Endodermal cell (in vitro differentiated cells): ENCODE results near the gene PLET1. TPM values are rescaled to one million over a fixed set of nuclear protein-coding genes. Genes with fewer than 3 reads are reported as not detected.

Experiments used
- DNase-seq: peaks from one replicate; pipeline ENCODE4 v3.0.0-alpha.2; 2017
- H3K27ac ChIP-seq: 2 replicates; pipeline ENCODE4 v1.5.1; 2013; ENCODE audit warnings: mild to moderate bottlenecking, low read depth, low read length, moderate library complexity
- H3K27me3 ChIP-seq: 2 replicates; pipeline ENCODE4 v1.6.1; 2013; ENCODE audit warnings: mild to moderate bottlenecking, low read length, moderate library complexity; ENCODE audit not compliant: insufficient read depth, control insufficient read depth, poor library complexity, severe bottlenecking
- H3K36me3 ChIP-seq: 2 replicates; pipeline ENCODE4 v1.7.0; 2013; ENCODE audit warnings: mild to moderate bottlenecking, low read length, moderate library complexity; ENCODE audit not compliant: control insufficient read depth, insufficient read depth
- H3K4me1 ChIP-seq: one replicate; pipeline ENCODE4 v1.7.0; 2013; ENCODE audit warnings: low read length; ENCODE audit not compliant: control insufficient read depth, insufficient read depth
- H3K4me3 ChIP-seq: 2 replicates; pipeline ENCODE4 v1.5.1; 2013; ENCODE audit warnings: mild to moderate bottlenecking, low read length, moderate library complexity
- H3K9ac ChIP-seq: 2 replicates; pipeline ENCODE4 v1.6.1; 2013; ENCODE audit warnings: mild to moderate bottlenecking, low read length, moderate library complexity; ENCODE audit not compliant: poor library complexity, severe bottlenecking; ENCODE audit errors: extremely low read depth
- H3K9me3 ChIP-seq: 2 replicates; pipeline ENCODE4 v1.6.1; 2013; ENCODE audit warnings: mild to moderate bottlenecking, low read length, moderate library complexity; ENCODE audit not compliant: control insufficient read depth
- H3K27ac Mint-ChIP-seq: 2 replicates; pipeline ENCODE4 v1.8.0; 2020; ENCODE audit warnings: mixed read lengths
- H3K27me3 Mint-ChIP-seq: 2 replicates; pipeline ENCODE4 v1.8.0; 2021; ENCODE audit warnings: mild to moderate bottlenecking, mixed read lengths; ENCODE audit not compliant: insufficient read depth
- H3K36me3 Mint-ChIP-seq: 2 replicates; pipeline ENCODE4 v1.8.0; 2020; ENCODE audit warnings: low read depth, mixed read lengths
- H3K4me1 Mint-ChIP-seq: 2 replicates; pipeline ENCODE4 v1.8.0; 2020; ENCODE audit warnings: mixed read lengths
- H3K4me3 Mint-ChIP-seq: 2 replicates; pipeline ENCODE4 v1.8.0; 2020; ENCODE audit warnings: mild to moderate bottlenecking, moderate library complexity, mixed read lengths
- H3K9me3 Mint-ChIP-seq: 2 replicates; pipeline ENCODE4 v1.8.0; 2020; ENCODE audit warnings: mild to moderate bottlenecking, mixed read lengths
- WGBS, 2 experiments: methylation state at CpG; one replicate each; pipeline versions ENCODE4 v1.1.5 to v1.1.7; 2013; ENCODE audit warnings: missing lambda C conversion rate in 2 of 2, mixed read lengths in 1 of 2; ENCODE audit not compliant: insufficient coverage in 1 of 2, insufficient read length in 1 of 2; 5-methylcytosine and 5-hydroxymethylcytosine counted together
- total RNA-seq, 2 donors: library from RNA; stranded (reverse); fragmentation: NEBNext Ultra II Directional in 1 of 2; extraction: Animal tissue kit (Norgen Biotek cat#: 25700) in 1 of 2; gene quantifications; 2 replicates in 1 of 2; 3 replicates in 1 of 2; pipeline ENCODE4 v1.2.1, GENCODE V29; 2021
- TF ChIP-seq, protein P1 (sequence below): fragments of 200-600 bp; sonication (generic); conservative IDR thresholded peaks from 2 replicates; pipeline ENCODE4 v1.5.0; 2021; ENCODE audit warnings: antibody characterized with exemption, mild to moderate bottlenecking

Gene PLET1
- total RNA-seq, 2 donors from 2014 or later, result not detected

DNA sequence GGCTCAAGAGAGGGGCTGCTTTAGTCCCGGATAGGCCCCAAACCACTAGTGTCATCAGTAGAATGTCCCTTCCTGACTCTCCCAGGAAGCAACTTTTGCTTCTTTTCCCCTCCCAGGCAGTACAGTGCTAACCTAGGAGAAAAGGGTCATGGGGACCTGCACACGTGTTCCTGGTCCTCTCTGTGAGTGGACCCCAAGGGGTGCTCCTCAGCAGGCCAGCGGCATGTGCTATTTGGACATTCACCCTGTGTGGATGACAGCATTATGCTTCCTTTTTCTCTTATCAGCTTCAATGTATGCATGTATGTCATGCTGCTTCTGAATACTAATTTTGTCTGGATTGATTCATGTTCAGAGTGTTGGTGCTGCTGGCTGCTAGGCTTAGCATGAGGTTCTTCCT, 18.1 kb upstream of the PLET1 start:
- 50 to 60% methylated on average over 2 to 3 of the region's 3 CpGs for WGBS, 2 experiments
- no peak overlapping the region for H3K27ac Mint-ChIP-seq
- H3K9me3 Mint-ChIP-seq, result no peaks in the 10 kb centered on the region
- no peak overlapping the region for H3K27ac ChIP-seq
- no peaks in the 10 kb centered on the region for H3K36me3 ChIP-seq
- peaks cover 7% of the 10 kb centered on the region for H3K4me1 Mint-ChIP-seq
- H3K9me3 ChIP-seq, result no peaks in the 10 kb centered on the region
- no peak for DNase-seq
- no peak overlapping the region for H3K9ac ChIP-seq
- no peaks in the 10 kb centered on the region for H3K36me3 Mint-ChIP-seq
- peaks cover 9% of the 10 kb centered on the region for H3K27me3 ChIP-seq
- H3K4me3 Mint-ChIP-seq, result no peak overlapping the region
- TF ChIP-seq, protein P1, sequence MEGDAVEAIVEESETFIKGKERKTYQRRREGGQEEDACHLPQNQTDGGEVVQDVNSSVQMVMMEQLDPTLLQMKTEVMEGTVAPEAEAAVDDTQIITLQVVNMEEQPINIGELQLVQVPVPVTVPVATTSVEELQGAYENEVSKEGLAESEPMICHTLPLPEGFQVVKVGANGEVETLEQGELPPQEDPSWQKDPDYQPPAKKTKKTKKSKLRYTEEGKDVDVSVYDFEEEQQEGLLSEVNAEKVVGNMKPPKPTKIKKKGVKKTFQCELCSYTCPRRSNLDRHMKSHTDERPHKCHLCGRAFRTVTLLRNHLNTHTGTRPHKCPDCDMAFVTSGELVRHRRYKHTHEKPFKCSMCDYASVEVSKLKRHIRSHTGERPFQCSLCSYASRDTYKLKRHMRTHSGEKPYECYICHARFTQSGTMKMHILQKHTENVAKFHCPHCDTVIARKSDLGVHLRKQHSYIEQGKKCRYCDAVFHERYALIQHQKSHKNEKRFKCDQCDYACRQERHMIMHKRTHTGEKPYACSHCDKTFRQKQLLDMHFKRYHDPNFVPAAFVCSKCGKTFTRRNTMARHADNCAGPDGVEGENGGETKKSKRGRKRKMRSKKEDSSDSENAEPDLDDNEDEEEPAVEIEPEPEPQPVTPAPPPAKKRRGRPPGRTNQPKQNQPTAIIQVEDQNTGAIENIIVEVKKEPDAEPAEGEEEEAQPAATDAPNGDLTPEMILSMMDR, result no peak
- H3K4me1 ChIP-seq, result no peaks in the 10 kb centered on the region
- H3K27me3 Mint-ChIP-seq, result peaks cover 7% of the 10 kb centered on the region
- no peak overlapping the region for H3K4me3 ChIP-seq

DNA sequence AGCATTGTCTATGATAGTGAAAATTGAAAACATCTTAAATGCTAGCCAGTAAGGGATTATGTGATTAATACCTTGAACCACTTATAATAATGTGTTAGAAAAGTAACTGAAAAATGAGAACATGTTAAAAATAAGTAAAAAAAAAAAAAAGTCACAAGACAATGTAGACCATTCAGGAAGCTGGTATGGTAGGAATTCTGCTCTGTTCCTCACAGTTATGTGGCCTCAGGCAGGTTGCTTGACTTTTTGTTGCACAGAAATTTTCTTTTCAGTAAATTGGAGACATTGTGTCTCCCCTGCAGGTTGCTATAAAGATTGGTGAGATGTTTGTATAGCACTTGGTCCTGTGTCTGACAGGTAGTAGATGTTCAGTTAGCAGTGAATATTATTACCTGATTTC, 17.3 kb upstream of the PLET1 start:
- H3K9ac ChIP-seq, result no peak overlapping the region
- no peak for DNase-seq
- no peaks in the 10 kb centered on the region for H3K36me3 Mint-ChIP-seq
- no peak overlapping the region for H3K4me3 ChIP-seq
- H3K9me3 ChIP-seq, result no peaks in the 10 kb centered on the region
- H3K36me3 ChIP-seq, result no peaks in the 10 kb centered on the region
- H3K27ac ChIP-seq, result no peak overlapping the region
- H3K4me3 Mint-ChIP-seq, result no peak overlapping the region
- TF ChIP-seq, protein P1, result no peak
- no peak overlapping the region for H3K27ac Mint-ChIP-seq
- no peaks in the 10 kb centered on the region for H3K4me1 ChIP-seq
- H3K27me3 Mint-ChIP-seq, result peaks cover 9% of the 10 kb centered on the region
- peaks cover 9% of the 10 kb centered on the region for H3K27me3 ChIP-seq
- H3K9me3 Mint-ChIP-seq, result no peaks in the 10 kb centered on the region
- H3K4me1 Mint-ChIP-seq, result peaks cover 7% of the 10 kb centered on the region

DNA sequence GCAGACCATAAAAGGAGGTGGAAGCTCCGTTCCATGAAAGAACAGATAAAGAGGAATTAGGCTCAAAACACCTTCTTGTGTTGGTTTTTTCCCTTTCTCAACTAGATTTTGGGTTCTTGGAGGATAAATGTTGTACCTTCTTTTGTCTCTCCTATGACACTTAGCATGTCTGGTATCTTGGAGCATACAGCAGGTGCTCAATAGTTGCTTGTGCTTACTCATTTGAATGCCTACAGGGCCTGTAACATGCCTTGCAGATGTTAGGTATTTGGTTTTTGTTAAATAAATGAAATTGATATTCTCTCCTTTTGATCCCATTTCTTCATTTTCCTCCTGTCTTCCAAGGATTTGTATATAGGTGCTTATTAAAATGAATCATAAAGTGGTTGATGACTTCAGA, 16.4 kb upstream of the PLET1 start:
- no peaks in the 10 kb centered on the region for H3K36me3 ChIP-seq
- 96 to 100% methylated on average over 1 of the region's 1 CpG for WGBS, 2 experiments
- H3K27me3 ChIP-seq, result no peaks in the 10 kb centered on the region
- Mint-ChIP-seq H3K9me3 (no peaks in the 10 kb centered on the region), H3K27ac (no peak overlapping the region), H3K27me3 (peaks cover 9% of the 10 kb centered on the region), H3K36me3 (no peaks in the 10 kb centered on the region), H3K4me3 (no peak overlapping the region), H3K4me1 (peaks cover 7% of the 10 kb centered on the region)
- H3K4me3 ChIP-seq, result no peak overlapping the region
- DNase-seq, result no peak
- H3K4me1 ChIP-seq, result no peaks in the 10 kb centered on the region
- no peaks in the 10 kb centered on the region for H3K9me3 ChIP-seq
- no peak overlapping the region for H3K9ac ChIP-seq
- no peak overlapping the region for H3K27ac ChIP-seq
- TF ChIP-seq, protein P1, result no peak
